A549 (cell line): Measurements from ENCODE around the gene OR11H7. TPM values are rescaled to one million over a fixed set of nuclear protein-coding genes. Genes with fewer than 3 reads are reported as not detected.

ENCODE experiments used
- ATAC-seq, 2 experiments: fragments of 200-7000 bp in 1 of 2; fragments of >200 bp in 1 of 2; cut with Nextera tagmentation in 1 of 2; cut with Tn5 transposase in 1 of 2; 3 replicates each; pipeline versions ENCODE4 v1.8.0 to v1.9.1; 2018 to 2020; ENCODE audit warnings: mild to moderate bottlenecking in 1 of 2, moderate library complexity in 1 of 2
- CTCF ChIA-PET: fragments of 300-600 bp; sonication (Branson Sonifier 250); formaldehyde crosslinking; extraction: SDS; loops from one replicate; lab custom pipeline; 2021; ENCODE audit warnings: antibody characterized with exemption, inconsistent platforms; lab: Yijun Ruan, JAX
- POLR2A ChIA-PET: fragments of 350-600 bp; formaldehyde crosslinking; extraction: SDS; loops from one replicate; lab custom pipeline; 2021; ENCODE audit warnings: antibody characterized with exemption, inconsistent platforms; lab: Yijun Ruan, JAX
- DNase-seq, 2 experiments: peaks; one replicate each; pipeline versions ENCODE4 v3.0.0 to v3.0.0-alpha.2; 2011 to 2016; ENCODE audit warnings: low read depth in 1 of 2, low spot score in 1 of 2
- FAIRE-seq: peaks from 2 replicates; lab custom pipeline; 2011; peaks lifted over from hg19 to GRCh38; lab: Jason Lieb, UNC
- H3K27ac ChIP-seq, 2 experiments: fragments of >200 bp; sonication (Bioruptor Twin); formaldehyde crosslinking; 3 replicates each; pipeline ENCODE4 v1.5.1; 2016 to 2017
- H3K4me1 ChIP-seq: fragments of >200 bp; sonication (Bioruptor Twin); formaldehyde crosslinking; 3 replicates; pipeline ENCODE4 v1.6.1; 2016
- H3K4me2 ChIP-seq: fragments of >200 bp; sonication (Bioruptor Twin); formaldehyde crosslinking; 3 replicates; pipeline ENCODE4 v1.6.1; 2016
- H3K4me3 ChIP-seq: fragments of >200 bp; sonication (Bioruptor Twin); formaldehyde crosslinking; 3 replicates; pipeline ENCODE4 v1.5.1; 2016
- H3K9me3 ChIP-seq: fragments of >200 bp; sonication (Bioruptor Twin); formaldehyde crosslinking; 3 replicates; pipeline ENCODE4 v1.6.1; 2016
- CBX8 ChIP-seq: fragments of 200-600 bp; sonication (generic); IDR thresholded peaks from 2 replicates; pipeline ENCODE4 v1.6.1; 2016
- CHD4 ChIP-seq: fragments of 200-600 bp; sonication (generic); IDR thresholded peaks from 2 replicates; pipeline ENCODE4 v1.6.1; 2016; ENCODE audit warnings: antibody characterized with exemption, mild to moderate bottlenecking, borderline replicate concordance
- EHMT2 ChIP-seq: fragments of 200-600 bp; sonication (generic); IDR thresholded peaks from 2 replicates; pipeline ENCODE4 v1.6.1; 2016; ENCODE audit warnings: antibody characterized with exemption, low read depth, mild to moderate bottlenecking, moderate library complexity
- FOSB ChIP-seq: fragments of 250-450 bp; sonication (Bioruptor Pico); IDR thresholded peaks from 2 replicates; pipeline ENCODE4 v1.5.0; 2020; ENCODE audit warnings: mild to moderate bottlenecking, moderate library complexity
- FOSL2 ChIP-seq, 2 experiments: fragments of 450-650 bp in 1 of 2; fragments of >200 bp in 1 of 2; sonication (Bioruptor Twin) in 1 of 2; formaldehyde crosslinking; IDR thresholded peaks; 2 replicates each; pipeline versions ENCODE4 v1.5.0 to v1.6.1; 2016 to 2020; ENCODE audit warnings: mild to moderate bottlenecking in 1 of 2, moderate library complexity in 1 of 2
- KDM1A ChIP-seq: fragments of 200-600 bp; sonication (generic); IDR thresholded peaks from 2 replicates; pipeline ENCODE4 v1.6.1; 2016; ENCODE audit warnings: low read depth, mild to moderate bottlenecking
- NFE2L2 ChIP-seq: fragments of 150-350 bp; conservative IDR thresholded peaks from 2 replicates; pipeline ENCODE4 v1.6.1; 2014; ENCODE audit warnings: low read length
- NPAS2 ChIP-seq: fragments of 250-450 bp; sonication (Bioruptor Pico); IDR thresholded peaks from 2 replicates; pipeline ENCODE4 v1.8.0; 2022; ENCODE audit warnings: mild to moderate bottlenecking, moderate library complexity, borderline replicate concordance
- NR3C1 ChIP-seq: fragments of >200 bp; sonication (Bioruptor Twin); formaldehyde crosslinking; IDR thresholded peaks from 3 replicates; pipeline ENCODE4 v1.6.1; 2017
- PHF8 ChIP-seq: fragments of 200-600 bp; sonication (generic); IDR thresholded peaks from 2 replicates; pipeline ENCODE4 v1.6.1; 2016; ENCODE audit warnings: low read depth, mild to moderate bottlenecking, antibody characterized with exemption, moderate library complexity, borderline replicate concordance
- POLR2A ChIP-seq: IDR thresholded peaks from 2 replicates; pipeline ENCODE4 v1.6.1; 2012; ENCODE audit warnings: mild to moderate bottlenecking, low read length
- RFX5 ChIP-seq: fragments of 450-650 bp; IDR thresholded peaks from 2 replicates; pipeline ENCODE4 v1.7.1; 2014; ENCODE audit warnings: antibody characterized with exemption, mild to moderate bottlenecking, moderate library complexity
- ZC3H11A ChIP-seq: fragments of 450-650 bp; IDR thresholded peaks from 2 replicates; pipeline ENCODE4 v1.6.1; 2014; ENCODE audit warnings: antibody characterized with exemption, mild to moderate bottlenecking
- ZSCAN20 ChIP-seq: fragments of 250-450 bp; sonication (Bioruptor Pico); IDR thresholded peaks from 2 replicates; pipeline ENCODE4 v1.8.0; 2022; ENCODE audit warnings: mild to moderate bottlenecking, moderate library complexity
- WGBS: methylation state at CpG from one replicate; pipeline ENCODE4 v1.1.6; 2017; ENCODE audit errors: missing lambda C conversion rate; 5-methylcytosine and 5-hydroxymethylcytosine counted together
- polyA plus RNA-seq, 4 experiments: library from polyadenylated mRNA; depleted of rRNA in 3 of 4; stranded (reverse); fragments of >200 nt; fragmentation: RNase III in 1 of 4; extraction: RNeasy Plus Mini Kit Qiagen cat#74134 plus additional on column Dnase treatment in 1 of 4; gene quantifications; 2 replicates in 3 of 4; 3 replicates in 1 of 4; pipeline ENCODE4 v1.2.3, GENCODE V29; 2011 to 2017
- TF ChIP-seq, protein P1 (sequence below): fragments of 200-600 bp; sonication (generic); IDR thresholded peaks from 2 replicates; pipeline ENCODE4 v1.6.1; 2016; ENCODE audit warnings: antibody characterized with exemption, mild to moderate bottlenecking, moderate library complexity
- TF ChIP-seq, protein P2 (sequence below): fragments of >200 bp; sonication (Bioruptor Twin); formaldehyde crosslinking; IDR thresholded peaks from 3 replicates; pipeline ENCODE4 v1.6.1; 2016
- TF ChIP-seq, protein P3 (sequence below): fragments of 450-650 bp; IDR thresholded peaks from 2 replicates; pipeline ENCODE4 v1.6.1; 2014; ENCODE audit warnings: antibody characterized with exemption
- TF ChIP-seq, protein P4 (sequence below): fragments of 250-450 bp; sonication (Bioruptor Pico); IDR thresholded peaks from 2 replicates; pipeline ENCODE4 v1.5.0; 2020; ENCODE audit warnings: low read depth, mild to moderate bottlenecking, moderate library complexity
- TF ChIP-seq, protein P5 (sequence below): fragments of >200 bp; sonication (Bioruptor Twin); formaldehyde crosslinking; IDR thresholded peaks from 2 replicates; pipeline ENCODE4 v1.6.1; 2016

Gene OR11H7
- polyA plus RNA-seq, 2 of the 4 experiments (the other 2 are of a cell fraction), result not detected

DNA sequence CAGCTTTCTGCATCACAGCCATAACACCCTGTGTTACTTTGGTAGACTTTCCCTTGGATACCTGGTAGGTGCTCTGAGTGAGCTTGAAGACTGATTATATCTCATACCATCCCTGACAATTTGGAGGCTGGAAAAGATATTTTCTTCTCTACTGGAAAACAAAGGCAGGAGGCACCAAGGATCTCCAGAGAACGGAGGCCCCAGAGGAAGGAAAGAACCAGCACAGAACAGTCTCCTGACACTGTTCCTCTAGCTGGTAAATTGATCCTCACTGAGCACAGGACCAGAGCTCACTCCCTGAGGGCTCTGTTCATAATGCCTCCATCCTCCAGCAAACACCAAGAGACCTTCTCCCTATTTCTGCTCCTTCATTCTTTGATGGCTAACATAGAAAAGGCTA lies 38.2 kb upstream of the OR11H7 start, which contains the start of gene OR11G2 (continued):
- TF ChIP-seq, protein P1, sequence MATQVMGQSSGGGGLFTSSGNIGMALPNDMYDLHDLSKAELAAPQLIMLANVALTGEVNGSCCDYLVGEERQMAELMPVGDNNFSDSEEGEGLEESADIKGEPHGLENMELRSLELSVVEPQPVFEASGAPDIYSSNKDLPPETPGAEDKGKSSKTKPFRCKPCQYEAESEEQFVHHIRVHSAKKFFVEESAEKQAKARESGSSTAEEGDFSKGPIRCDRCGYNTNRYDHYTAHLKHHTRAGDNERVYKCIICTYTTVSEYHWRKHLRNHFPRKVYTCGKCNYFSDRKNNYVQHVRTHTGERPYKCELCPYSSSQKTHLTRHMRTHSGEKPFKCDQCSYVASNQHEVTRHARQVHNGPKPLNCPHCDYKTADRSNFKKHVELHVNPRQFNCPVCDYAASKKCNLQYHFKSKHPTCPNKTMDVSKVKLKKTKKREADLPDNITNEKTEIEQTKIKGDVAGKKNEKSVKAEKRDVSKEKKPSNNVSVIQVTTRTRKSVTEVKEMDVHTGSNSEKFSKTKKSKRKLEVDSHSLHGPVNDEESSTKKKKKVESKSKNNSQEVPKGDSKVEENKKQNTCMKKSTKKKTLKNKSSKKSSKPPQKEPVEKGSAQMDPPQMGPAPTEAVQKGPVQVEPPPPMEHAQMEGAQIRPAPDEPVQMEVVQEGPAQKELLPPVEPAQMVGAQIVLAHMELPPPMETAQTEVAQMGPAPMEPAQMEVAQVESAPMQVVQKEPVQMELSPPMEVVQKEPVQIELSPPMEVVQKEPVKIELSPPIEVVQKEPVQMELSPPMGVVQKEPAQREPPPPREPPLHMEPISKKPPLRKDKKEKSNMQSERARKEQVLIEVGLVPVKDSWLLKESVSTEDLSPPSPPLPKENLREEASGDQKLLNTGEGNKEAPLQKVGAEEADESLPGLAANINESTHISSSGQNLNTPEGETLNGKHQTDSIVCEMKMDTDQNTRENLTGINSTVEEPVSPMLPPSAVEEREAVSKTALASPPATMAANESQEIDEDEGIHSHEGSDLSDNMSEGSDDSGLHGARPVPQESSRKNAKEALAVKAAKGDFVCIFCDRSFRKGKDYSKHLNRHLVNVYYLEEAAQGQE, result no peak
- TF ChIP-seq NR3C1 (no peak), ZSCAN20 (no peak), POLR2A (no peak), FOSB (CRISPR knock-in tag) (no peak), ZC3H11A (no peak), CHD4 (no peak), PHF8 (no peak)
- TF ChIP-seq, protein P2, sequence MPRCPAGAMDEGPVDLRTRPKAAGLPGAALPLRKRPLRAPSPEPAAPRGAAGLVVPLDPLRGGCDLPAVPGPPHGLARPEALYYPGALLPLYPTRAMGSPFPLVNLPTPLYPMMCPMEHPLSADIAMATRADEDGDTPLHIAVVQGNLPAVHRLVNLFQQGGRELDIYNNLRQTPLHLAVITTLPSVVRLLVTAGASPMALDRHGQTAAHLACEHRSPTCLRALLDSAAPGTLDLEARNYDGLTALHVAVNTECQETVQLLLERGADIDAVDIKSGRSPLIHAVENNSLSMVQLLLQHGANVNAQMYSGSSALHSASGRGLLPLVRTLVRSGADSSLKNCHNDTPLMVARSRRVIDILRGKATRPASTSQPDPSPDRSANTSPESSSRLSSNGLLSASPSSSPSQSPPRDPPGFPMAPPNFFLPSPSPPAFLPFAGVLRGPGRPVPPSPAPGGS, result no peak
- TF ChIP-seq, all 56 proteins: peak for 0

DNA sequence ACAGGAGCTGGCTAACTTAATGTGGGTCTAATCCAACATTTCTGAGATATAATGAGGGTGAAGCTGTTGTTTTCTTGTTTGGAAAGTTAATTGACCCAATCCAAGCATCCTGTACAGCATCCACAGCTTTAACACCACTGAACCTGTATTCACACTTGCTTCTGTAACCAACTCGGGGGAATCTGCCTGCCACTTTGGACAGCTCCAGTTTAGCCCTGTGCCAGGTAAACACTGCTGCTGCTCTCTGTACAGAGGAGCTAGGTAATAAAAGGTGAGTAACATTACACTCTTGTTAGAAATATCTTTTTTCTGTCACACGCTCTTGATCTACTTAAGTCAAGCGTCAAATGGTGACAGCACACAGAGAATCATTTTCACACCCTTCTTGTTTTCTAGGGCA lies 37.4 kb upstream of the OR11H7 start:
- H3K4me1 ChIP-seq, result no peaks in the 10 kb centered on the region
- DNase-seq (no peak), FAIRE-seq (no peak), ATAC-seq (no peak)
- ChIA-PET CTCF (no interaction called here), POLR2A (no interaction called here)
- no peak overlapping the region for H3K4me3 ChIP-seq
- TF ChIP-seq, protein P1, result no peak
- TF ChIP-seq, protein P3, sequence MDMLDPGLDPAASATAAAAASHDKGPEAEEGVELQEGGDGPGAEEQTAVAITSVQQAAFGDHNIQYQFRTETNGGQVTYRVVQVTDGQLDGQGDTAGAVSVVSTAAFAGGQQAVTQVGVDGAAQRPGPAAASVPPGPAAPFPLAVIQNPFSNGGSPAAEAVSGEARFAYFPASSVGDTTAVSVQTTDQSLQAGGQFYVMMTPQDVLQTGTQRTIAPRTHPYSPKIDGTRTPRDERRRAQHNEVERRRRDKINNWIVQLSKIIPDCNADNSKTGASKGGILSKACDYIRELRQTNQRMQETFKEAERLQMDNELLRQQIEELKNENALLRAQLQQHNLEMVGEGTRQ, result no peak
- TF ChIP-seq KDM1A (no peak), EHMT2 (no peak), NFE2L2 (no peak), RFX5 (no peak), CBX8 (no peak), PHF8 (no peak), FOSB (CRISPR knock-in tag) (no peak), NPAS2 (CRISPR knock-in tag) (no peak), FOSL2 (IDR thresholded peaks at IDR 0.05) (no peak), FOSL2 (CRISPR knock-in tag; IDR thresholded peaks at IDR 0.05) (no peak)
- TF ChIP-seq, protein P4, sequence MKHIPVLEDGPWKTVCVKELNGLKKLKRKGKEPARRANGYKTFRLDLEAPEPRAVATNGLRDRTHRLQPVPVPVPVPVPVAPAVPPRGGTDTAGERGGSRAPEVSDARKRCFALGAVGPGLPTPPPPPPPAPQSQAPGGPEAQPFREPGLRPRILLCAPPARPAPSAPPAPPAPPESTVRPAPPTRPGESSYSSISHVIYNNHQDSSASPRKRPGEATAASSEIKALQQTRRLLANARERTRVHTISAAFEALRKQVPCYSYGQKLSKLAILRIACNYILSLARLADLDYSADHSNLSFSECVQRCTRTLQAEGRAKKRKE (CRISPR knock-in tag), result no peak
- TF ChIP-seq, protein P5, sequence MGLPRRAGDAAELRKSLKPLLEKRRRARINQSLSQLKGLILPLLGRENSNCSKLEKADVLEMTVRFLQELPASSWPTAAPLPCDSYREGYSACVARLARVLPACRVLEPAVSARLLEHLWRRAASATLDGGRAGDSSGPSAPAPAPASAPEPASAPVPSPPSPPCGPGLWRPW, result no peak
- no peak overlapping the region for H3K4me2 ChIP-seq
- no peaks in the 10 kb centered on the region for H3K9me3 ChIP-seq
- H3K27ac ChIP-seq, result no peak overlapping the region
- 47% methylated on average over 3 of the region's 3 CpGs for WGBS
